ENCODE results near the gene ROR2.

- no peak for TF ChIP-seq EZH2phosphoT487 (IDR thresholded peaks at IDR 0.05; ENCODE audit: insufficient read depth, low read depth)
- TF ChIP-seq EZH2 (IDR thresholded peaks at IDR 0.05; ENCODE audit: insufficient read depth, poor library complexity, severe bottlenecking): no peak
These were observed 81.2 kb downstream of the ROR2 start for GRCh38 chr9:91868732-91869391.

Data from GM23248 (cell line).